HepG2 (cell line): ENCODE results near the gene PLXNB2. TPM values are rescaled to one million over a fixed set of nuclear protein-coding genes. Genes with fewer than 3 reads are reported as not detected.

Experiments used
- AHR ChIP-seq: IDR thresholded peaks from 2 replicates; pipeline ENCODE4 v1.6.1; 2018; ENCODE audit warnings: missing genetic modification reagents, missing compliant biosample characterization
- ATRX ChIP-seq: sonication (generic); formaldehyde crosslinking; IDR thresholded peaks from 2 replicates; pipeline ENCODE4 v1.4.0; 2020; ENCODE audit warnings: missing genetic modification reagents, borderline replicate concordance
- ELF4 ChIP-seq: sonication (generic); formaldehyde crosslinking; IDR thresholded peaks from 2 replicates; pipeline ENCODE4 v1.5.0; 2020; ENCODE audit warnings: missing genetic modification reagents, mild to moderate bottlenecking, moderate library complexity, borderline replicate concordance
- KLF9 ChIP-seq: IDR thresholded peaks from 2 replicates; pipeline ENCODE4 v1.6.1; 2016; ENCODE audit warnings: low read depth
- NR2F6 ChIP-seq, 2 experiments: IDR thresholded peaks; 2 replicates each; pipeline ENCODE4 v1.6.1; 2016; ENCODE audit warnings: antibody characterized with exemption in 1 of 2, mild to moderate bottlenecking in 1 of 2
- RBM22 ChIP-seq: fragments of 200-400 bp; formaldehyde crosslinking; optimal IDR thresholded peaks from 2 replicates; pipeline ENCODE3; 2017; ENCODE audit warnings: mild to moderate bottlenecking, low read length, moderate library complexity
- SMAD1 ChIP-seq: sonication (generic); formaldehyde crosslinking; IDR thresholded peaks from 2 replicates; pipeline ENCODE4 v1.4.0; 2020; ENCODE audit warnings: missing genetic modification reagents, low read depth, mild to moderate bottlenecking, borderline replicate concordance
- TMF1 ChIP-seq: sonication (generic); formaldehyde crosslinking; IDR thresholded peaks from 2 replicates; pipeline ENCODE4 v1.8.1; 2022; ENCODE audit warnings: low read depth, missing genetic modification reagents
- U2AF1 ChIP-seq: fragments of 200-400 bp; formaldehyde crosslinking; optimal IDR thresholded peaks from 2 replicates; pipeline ENCODE3; 2017; ENCODE audit warnings: mild to moderate bottlenecking, low read depth, low read length
- ZNF235 ChIP-seq: sonication (generic); formaldehyde crosslinking; IDR thresholded peaks from 2 replicates; pipeline ENCODE4 v1.8.1; 2023; ENCODE audit warnings: mild to moderate bottlenecking, missing genetic modification reagents, borderline replicate concordance
- ZNF329 ChIP-seq: sonication (generic); formaldehyde crosslinking; IDR thresholded peaks from 2 replicates; pipeline ENCODE4 v1.9.0; 2021; ENCODE audit warnings: low read depth, mild to moderate bottlenecking, missing genetic modification reagents
- ZNF430 ChIP-seq: sonication (generic); formaldehyde crosslinking; IDR thresholded peaks from 2 replicates; pipeline ENCODE4 v1.9.0; 2021; ENCODE audit warnings: mild to moderate bottlenecking, missing genetic modification reagents
- ZNF768 ChIP-seq: sonication (generic); formaldehyde crosslinking; IDR thresholded peaks from 2 replicates; pipeline ENCODE4 v1.4.0; 2020; ENCODE audit warnings: missing genetic modification reagents
- ZSCAN20 ChIP-seq: sonication (generic); formaldehyde crosslinking; IDR thresholded peaks from 2 replicates; pipeline ENCODE4 v1.4.0; 2020; ENCODE audit warnings: missing genetic modification reagents, mild to moderate bottlenecking, borderline replicate concordance
- polyA plus RNA-seq, 8 experiments: library from polyadenylated mRNA; depleted of rRNA in 3 of 8; stranded (reverse) in 7 of 8; unstranded in 1 of 8; fragments of >200 nt; fragmentation: Illumina TruSeq in 4 of 8; extraction: Trizol in 4 of 8; gene quantifications; 2 replicates each; pipeline versions ENCODE4 v1.2.1 to v1.2.3, GENCODE V29; 2011 to 2016; ENCODE audit warnings: low read depth in 4 of 8, missing spikeins in 1 of 8, mixed read lengths in 1 of 8; ENCODE audit not compliant: insufficient read depth in 1 of 8
- total RNA-seq, 5 experiments: library from RNA; depleted of rRNA; stranded (reverse); fragments of >200 nt; fragmentation: Illumina TruSeq; extraction: Trizol; gene quantifications; 2 replicates each; pipeline ENCODE4 v1.2.3, GENCODE V29; 2016; ENCODE audit warnings: low read depth in 1 of 5
- TF ChIP-seq, protein P1 (sequence below): sonication (generic); formaldehyde crosslinking; IDR thresholded peaks from 2 replicates; pipeline ENCODE4 v1.4.0; 2020; ENCODE audit warnings: missing genetic modification reagents
- TF ChIP-seq, protein P2 (sequence below): sonication (generic); formaldehyde crosslinking; IDR thresholded peaks from 2 replicates; pipeline ENCODE4 v1.4.0; 2020; ENCODE audit warnings: missing genetic modification reagents
- TF ChIP-seq, protein P3 (sequence below): sonication (generic); formaldehyde crosslinking; IDR thresholded peaks from 2 replicates; pipeline ENCODE4 v1.4.0; 2020; ENCODE audit warnings: missing genetic modification reagents, borderline replicate concordance

Gene PLXNB2
- total and polyA plus RNA-seq, 2 of the 13 experiments (the other 11 are each of a cell fraction or from before 2014, with no cell fraction given), result 32.6 to 68.9 TPM

DNA sequence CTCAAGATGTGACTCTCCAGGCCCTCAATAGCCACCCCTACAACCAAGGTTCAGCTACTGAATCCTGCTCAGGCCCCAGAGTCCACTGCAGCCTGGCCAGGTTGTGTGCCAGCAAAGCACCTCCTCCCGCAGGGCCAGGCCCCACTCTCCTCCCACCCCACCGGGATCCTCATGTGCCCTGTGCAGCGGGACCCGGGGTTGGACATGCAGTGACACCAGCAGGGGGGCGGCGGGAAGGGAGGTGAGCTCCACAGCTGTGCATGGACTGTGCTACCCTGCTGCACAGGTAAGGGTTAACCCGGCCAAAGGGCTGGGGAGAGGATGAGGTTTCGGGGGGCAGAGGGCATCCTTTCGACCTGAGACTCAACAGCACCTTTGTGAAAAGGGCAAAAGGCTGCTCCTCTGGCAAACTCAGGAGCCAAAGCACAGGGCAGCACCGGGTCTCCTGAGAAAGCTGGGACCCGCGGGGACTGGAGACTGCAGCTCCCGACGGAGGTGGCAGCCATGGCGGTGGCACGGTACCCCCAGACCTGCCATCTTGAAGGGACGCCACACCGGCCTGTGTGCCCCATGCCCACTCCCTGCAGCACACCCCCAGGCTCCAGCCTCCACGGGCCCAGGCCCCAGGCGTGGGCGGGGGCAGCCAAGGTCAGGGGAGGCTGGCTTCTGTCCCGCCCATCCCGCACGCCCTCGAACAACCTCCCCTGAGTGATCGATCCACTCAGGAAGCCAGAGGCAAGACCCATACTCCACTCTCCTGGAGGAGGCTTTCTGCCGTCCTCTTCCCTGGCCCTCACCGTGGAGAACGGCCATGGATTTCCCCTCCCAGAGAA is 10.6 kb downstream of the PLXNB2 start (continued):
- TF ChIP-seq ZNF768 (CRISPR knock-in tag), result peak; percentile 33; the same call in 1 of the 2 replicates
- TF ChIP-seq ZNF235 (CRISPR knock-in tag), result no peak
- no peak for TF ChIP-seq ELF4 (CRISPR knock-in tag)
- peak; percentile 35; the same call in 1 of the 2 replicates for TF ChIP-seq SMAD1 (CRISPR knock-in tag)
- TF ChIP-seq AHR (CRISPR knock-in tag), result no peak
- no peak for TF ChIP-seq KLF9 (CRISPR knock-in tag)
- TF ChIP-seq, protein P1, sequence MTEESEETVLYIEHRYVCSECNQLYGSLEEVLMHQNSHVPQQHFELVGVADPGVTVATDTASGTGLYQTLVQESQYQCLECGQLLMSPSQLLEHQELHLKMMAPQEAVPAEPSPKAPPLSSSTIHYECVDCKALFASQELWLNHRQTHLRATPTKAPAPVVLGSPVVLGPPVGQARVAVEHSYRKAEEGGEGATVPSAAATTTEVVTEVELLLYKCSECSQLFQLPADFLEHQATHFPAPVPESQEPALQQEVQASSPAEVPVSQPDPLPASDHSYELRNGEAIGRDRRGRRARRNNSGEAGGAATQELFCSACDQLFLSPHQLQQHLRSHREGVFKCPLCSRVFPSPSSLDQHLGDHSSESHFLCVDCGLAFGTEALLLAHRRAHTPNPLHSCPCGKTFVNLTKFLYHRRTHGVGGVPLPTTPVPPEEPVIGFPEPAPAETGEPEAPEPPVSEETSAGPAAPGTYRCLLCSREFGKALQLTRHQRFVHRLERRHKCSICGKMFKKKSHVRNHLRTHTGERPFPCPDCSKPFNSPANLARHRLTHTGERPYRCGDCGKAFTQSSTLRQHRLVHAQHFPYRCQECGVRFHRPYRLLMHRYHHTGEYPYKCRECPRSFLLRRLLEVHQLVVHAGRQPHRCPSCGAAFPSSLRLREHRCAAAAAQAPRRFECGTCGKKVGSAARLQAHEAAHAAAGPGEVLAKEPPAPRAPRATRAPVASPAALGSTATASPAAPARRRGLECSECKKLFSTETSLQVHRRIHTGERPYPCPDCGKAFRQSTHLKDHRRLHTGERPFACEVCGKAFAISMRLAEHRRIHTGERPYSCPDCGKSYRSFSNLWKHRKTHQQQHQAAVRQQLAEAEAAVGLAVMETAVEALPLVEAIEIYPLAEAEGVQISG (CRISPR knock-in tag), result 0 out of 2 replicates have a peak, but pooled peaks have one; percentile 15
- TF ChIP-seq, protein P2, sequence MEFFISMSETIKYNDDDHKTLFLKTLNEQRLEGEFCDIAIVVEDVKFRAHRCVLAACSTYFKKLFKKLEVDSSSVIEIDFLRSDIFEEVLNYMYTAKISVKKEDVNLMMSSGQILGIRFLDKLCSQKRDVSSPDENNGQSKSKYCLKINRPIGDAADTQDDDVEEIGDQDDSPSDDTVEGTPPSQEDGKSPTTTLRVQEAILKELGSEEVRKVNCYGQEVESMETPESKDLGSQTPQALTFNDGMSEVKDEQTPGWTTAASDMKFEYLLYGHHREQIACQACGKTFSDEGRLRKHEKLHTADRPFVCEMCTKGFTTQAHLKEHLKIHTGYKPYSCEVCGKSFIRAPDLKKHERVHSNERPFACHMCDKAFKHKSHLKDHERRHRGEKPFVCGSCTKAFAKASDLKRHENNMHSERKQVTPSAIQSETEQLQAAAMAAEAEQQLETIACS (CRISPR knock-in tag), result no peak
- TF ChIP-seq ZNF430 (CRISPR knock-in tag), result 0 out of 2 replicates have a peak, but pooled peaks have one; percentile 49
- TF ChIP-seq, protein P3, sequence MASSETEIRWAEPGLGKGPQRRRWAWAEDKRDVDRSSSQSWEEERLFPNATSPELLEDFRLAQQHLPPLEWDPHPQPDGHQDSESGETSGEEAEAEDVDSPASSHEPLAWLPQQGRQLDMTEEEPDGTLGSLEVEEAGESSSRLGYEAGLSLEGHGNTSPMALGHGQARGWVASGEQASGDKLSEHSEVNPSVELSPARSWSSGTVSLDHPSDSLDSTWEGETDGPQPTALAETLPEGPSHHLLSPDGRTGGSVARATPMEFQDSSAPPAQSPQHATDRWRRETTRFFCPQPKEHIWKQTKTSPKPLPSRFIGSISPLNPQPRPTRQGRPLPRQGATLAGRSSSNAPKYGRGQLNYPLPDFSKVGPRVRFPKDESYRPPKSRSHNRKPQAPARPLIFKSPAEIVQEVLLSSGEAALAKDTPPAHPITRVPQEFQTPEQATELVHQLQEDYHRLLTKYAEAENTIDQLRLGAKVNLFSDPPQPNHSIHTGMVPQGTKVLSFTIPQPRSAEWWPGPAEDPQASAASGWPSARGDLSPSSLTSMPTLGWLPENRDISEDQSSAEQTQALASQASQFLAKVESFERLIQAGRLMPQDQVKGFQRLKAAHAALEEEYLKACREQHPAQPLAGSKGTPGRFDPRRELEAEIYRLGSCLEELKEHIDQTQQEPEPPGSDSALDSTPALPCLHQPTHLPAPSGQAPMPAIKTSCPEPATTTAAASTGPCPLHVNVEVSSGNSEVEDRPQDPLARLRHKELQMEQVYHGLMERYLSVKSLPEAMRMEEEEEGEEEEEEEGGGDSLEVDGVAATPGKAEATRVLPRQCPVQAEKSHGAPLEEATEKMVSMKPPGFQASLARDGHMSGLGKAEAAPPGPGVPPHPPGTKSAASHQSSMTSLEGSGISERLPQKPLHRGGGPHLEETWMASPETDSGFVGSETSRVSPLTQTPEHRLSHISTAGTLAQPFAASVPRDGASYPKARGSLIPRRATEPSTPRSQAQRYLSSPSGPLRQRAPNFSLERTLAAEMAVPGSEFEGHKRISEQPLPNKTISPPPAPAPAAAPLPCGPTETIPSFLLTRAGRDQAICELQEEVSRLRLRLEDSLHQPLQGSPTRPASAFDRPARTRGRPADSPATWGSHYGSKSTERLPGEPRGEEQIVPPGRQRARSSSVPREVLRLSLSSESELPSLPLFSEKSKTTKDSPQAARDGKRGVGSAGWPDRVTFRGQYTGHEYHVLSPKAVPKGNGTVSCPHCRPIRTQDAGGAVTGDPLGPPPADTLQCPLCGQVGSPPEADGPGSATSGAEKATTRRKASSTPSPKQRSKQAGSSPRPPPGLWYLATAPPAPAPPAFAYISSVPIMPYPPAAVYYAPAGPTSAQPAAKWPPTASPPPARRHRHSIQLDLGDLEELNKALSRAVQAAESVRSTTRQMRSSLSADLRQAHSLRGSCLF, result no peak
- TF ChIP-seq U2AF1, result no peak
- TF ChIP-seq RBM22, result no peak
- TF ChIP-seq NR2F6 (IDR thresholded peaks at IDR 0.05), result no peak
- TF ChIP-seq NR2F6 (CRISPR knock-in tag; IDR thresholded peaks at IDR 0.05), result peak; percentile 36; the same call in 1 of the 2 replicates
- TF ChIP-seq TMF1 (CRISPR knock-in tag), result no peak
- peak; percentile 43; the same call in 1 of the 2 replicates for TF ChIP-seq ZNF329 (CRISPR knock-in tag)
- TF ChIP-seq ZSCAN20 (CRISPR knock-in tag), result no peak
- TF ChIP-seq ATRX (CRISPR knock-in tag), result no peak
